Ovary (tissue), 9 donors: ENCODE measurements around the gene NEAT1. TPM values are rescaled to one million over a fixed set of nuclear protein-coding genes. Genes with fewer than 3 reads are reported as not detected.

Experiments used
- DNase-seq, 5 donors: peaks; one replicate each; pipeline ENCODE4 v3.0.0-alpha.2; 2019 to 2020
- H3K27ac ChIP-seq, 2 donors: fragments of 200-600 bp; one replicate each; pipeline versions ENCODE4 v1.5.1 to v1.8.0; 2019 to 2022
- H3K27me3 ChIP-seq: fragments of 200-600 bp; one replicate; pipeline ENCODE4 v1.8.0; 2022
- H3K36me3 ChIP-seq: fragments of 200-600 bp; sonication (generic); one replicate; pipeline ENCODE4 v1.5.1; 2019
- H3K4me1 ChIP-seq: one replicate; pipeline ENCODE4 v1.8.1; 2013; ENCODE audit warnings: mild to moderate bottlenecking, moderate library complexity; ENCODE audit not compliant: insufficient read depth
- H3K4me3 ChIP-seq: fragments of 200-600 bp; sonication (generic); one replicate; pipeline ENCODE4 v1.5.1; 2017
- H3K9me3 ChIP-seq, 2 donors: fragments of 200-600 bp in 1 of 2; sonication (generic) in 1 of 2; one replicate each; pipeline versions ENCODE4 v1.5.1 to v1.8.1; 2013 to 2019; ENCODE audit warnings: mild to moderate bottlenecking in 1 of 2, moderate library complexity in 1 of 2
- CTCF ChIP-seq, 3 donors: fragments of 450-650 bp in 2 of 3; fragments of 200-600 bp in 1 of 3; IDR thresholded peaks; one replicate each; pipeline versions ENCODE4 v1.5.1 to v1.8.0; 2016 to 2022; ENCODE audit warnings: antibody characterized with exemption in 3 of 3, mild to moderate bottlenecking in 1 of 3
- EP300 ChIP-seq: sonication (generic); formaldehyde crosslinking; IDR thresholded peaks from one replicate; pipeline ENCODE4 v1.6.1; 2017; ENCODE audit warnings: antibody characterized with exemption
- POLR2A ChIP-seq: fragments of 450-650 bp; IDR thresholded peaks from one replicate; pipeline ENCODE4 v1.6.1; 2017; ENCODE audit warnings: antibody characterized with exemption, mild to moderate bottlenecking, moderate library complexity
- WGBS, 3 donors: extraction: QIAGEN DNeasy Blood & Tissue Kit in 1 of 3; methylation state at CpG; one replicate each; pipeline versions ENCODE4 v1.1.5 to v1.1.7; 2013 to 2017; 5-methylcytosine and 5-hydroxymethylcytosine counted together
- intact Hi-C, 4 donors: fragments of 100-400 bp; cut with DNase I; formaldehyde crosslinking; loops; one replicate each; pipeline versions ENCODE4 v1.11.0 to v1.15.1; 2022 to 2023
- polyA plus RNA-seq, 2 donors: library from polyadenylated mRNA; stranded (reverse); fragments of 200-250 nt in 1 of 2; fragments of 350-450 nt in 1 of 2; fragmentation: Illumina TruSeq in 1 of 2; extraction: RNeasy Lipid Tissue Mini Kit (QIAGEN cat#74804) in 1 of 2; gene quantifications; one replicate each; pipeline ENCODE4 v1.2.3, GENCODE V29; 2013 to 2014
- total RNA-seq, 7 donors: library from RNA; depleted of rRNA in 2 of 7; stranded (reverse); fragments of >200 nt in 2 of 7; fragmentation: NEBNext Ultra II Directional in 3 of 7; extraction: Animal tissue kit (Norgen Biotek cat#: 25700) in 3 of 7; gene quantifications; one replicate each; pipeline versions ENCODE4 v1.1.0 to v1.2.4, GENCODE V29; 2016 to 2023
- donor health status: DM: no; HTN: no; CAD: no; lungs with moderate emphysema.
- donor health status: DM: no; HTN: no; CAD: no.
- donor health status: Bipolar disorder and iron deficiency.
- donor health status: DM: yes; HTN: yes; CAD: no.
- donor health status: DM: no; HTN: no; CAD: no.
- donor health status: DM: yes; HTN: yes; CAD: no.

The NEAT1 gene
- total and polyA plus RNA-seq, 9 donors, result 175 to 850 (median 351) TPM

- intact Hi-C loops, result no loop called here
- DNase-seq, result peak in 4 of 5 donors; percentile 18 to 44 (median 34)
- H3K4me3 ChIP-seq, result no peak overlapping the region
- H3K9me3 ChIP-seq, result no peaks in the 10 kb centered on the region
- no peak overlapping the region for H3K27ac ChIP-seq
- H3K27me3 ChIP-seq, result no peaks in the 10 kb centered on the region
- no peak for TF ChIP-seq EP300
- peak; percentile 9 for TF ChIP-seq POLR2A
- 86 to 94% (median 92%) methylated on average over 8 of the region's 8 CpGs for WGBS, 3 donors
- H3K4me1 ChIP-seq, result peaks cover 1% of the 10 kb centered on the region
- H3K36me3 ChIP-seq, result no peaks in the 10 kb centered on the region
These were observed 13.4 kb downstream of the NEAT1 start for GRCh38 chr11:65435981-65436411.

- peaks cover 1% of the 10 kb centered on the region for H3K4me1 ChIP-seq
- no peak overlapping the region for H3K4me3 ChIP-seq
- no peak overlapping the region for H3K27ac ChIP-seq
- no peaks in the 10 kb centered on the region for H3K36me3 ChIP-seq
- DNase-seq, result peak in 2 of 5 donors; percentile 19 to 34
- H3K9me3 ChIP-seq, result no peaks in the 10 kb centered on the region
- 82 to 87% (median 86%) methylated on average over 5 of the region's 5 CpGs for WGBS, 3 donors
- no peaks in the 10 kb centered on the region for H3K27me3 ChIP-seq
- TF ChIP-seq POLR2A (no peak), EP300 (no peak), CTCF (IDR thresholded peaks at IDR 0.05) (no peak)
- intact Hi-C loops, result no loop called here
These were observed 13.9 kb downstream of the NEAT1 start for GRCh38 chr11:65436412-65437032.

- no peaks in the 10 kb centered on the region for H3K27me3 ChIP-seq
- intact Hi-C loops, result no loop called here
- no peaks in the 10 kb centered on the region for H3K9me3 ChIP-seq
- WGBS, 3 donors, result 76 to 79% (median 77%) methylated on average over 14 of the region's 14 CpGs
- peak in 1 of 5 donors; percentile 12 for DNase-seq
- no peak for TF ChIP-seq CTCF (IDR thresholded peaks at IDR 0.05)
- no peak for TF ChIP-seq EP300
- no peak for TF ChIP-seq POLR2A
- no peak overlapping the region for H3K4me3 ChIP-seq
- H3K27ac ChIP-seq, result no peak overlapping the region
- no peaks in the 10 kb centered on the region for H3K36me3 ChIP-seq
- peaks cover 5% of the 10 kb centered on the region for H3K4me1 ChIP-seq
These were observed 15.0 kb downstream of the NEAT1 start for GRCh38 chr11:65437436-65438227.

GRCh38 chr11:65438257-65439151, 15.9 kb downstream of the NEAT1 start:
- peaks cover 7% of the 10 kb centered on the region for H3K4me1 ChIP-seq
- no peaks in the 10 kb centered on the region for H3K36me3 ChIP-seq
- no peak overlapping the region for H3K27ac ChIP-seq
- TF ChIP-seq POLR2A (no peak), CTCF (IDR thresholded peaks at IDR 0.05) (no peak), EP300 (no peak)
- H3K9me3 ChIP-seq, result no peaks in the 10 kb centered on the region
- H3K4me3 ChIP-seq, result no peak overlapping the region
- WGBS, 3 donors, result 91 to 93% (median 93%) methylated on average over 9 of the region's 9 CpGs
- H3K27me3 ChIP-seq, result no peaks in the 10 kb centered on the region
- intact Hi-C loops, result no loop called here
- DNase-seq, result no peak
